Endodermal cell (in vitro differentiated cells): Measurements from ENCODE around the gene PTK7. TPM values are rescaled to one million over a fixed set of nuclear protein-coding genes. Genes with fewer than 3 reads are reported as not detected.

Experiments
- DNase-seq: peaks from one replicate; pipeline ENCODE4 v3.0.0-alpha.2; 2017
- H3K27ac ChIP-seq: 2 replicates; pipeline ENCODE4 v1.5.1; 2013; ENCODE audit warnings: mild to moderate bottlenecking, low read depth, low read length, moderate library complexity
- H3K27me3 ChIP-seq: 2 replicates; pipeline ENCODE4 v1.6.1; 2013; ENCODE audit warnings: mild to moderate bottlenecking, low read length, moderate library complexity; ENCODE audit not compliant: insufficient read depth, control insufficient read depth, poor library complexity, severe bottlenecking
- H3K36me3 ChIP-seq: 2 replicates; pipeline ENCODE4 v1.7.0; 2013; ENCODE audit warnings: mild to moderate bottlenecking, low read length, moderate library complexity; ENCODE audit not compliant: control insufficient read depth, insufficient read depth
- H3K4me1 ChIP-seq: one replicate; pipeline ENCODE4 v1.7.0; 2013; ENCODE audit warnings: low read length; ENCODE audit not compliant: control insufficient read depth, insufficient read depth
- H3K4me3 ChIP-seq: 2 replicates; pipeline ENCODE4 v1.5.1; 2013; ENCODE audit warnings: mild to moderate bottlenecking, low read length, moderate library complexity
- H3K9ac ChIP-seq: 2 replicates; pipeline ENCODE4 v1.6.1; 2013; ENCODE audit warnings: mild to moderate bottlenecking, low read length, moderate library complexity; ENCODE audit not compliant: poor library complexity, severe bottlenecking; ENCODE audit errors: extremely low read depth
- H3K9me3 ChIP-seq: 2 replicates; pipeline ENCODE4 v1.6.1; 2013; ENCODE audit warnings: mild to moderate bottlenecking, low read length, moderate library complexity; ENCODE audit not compliant: control insufficient read depth
- H3K27ac Mint-ChIP-seq: 2 replicates; pipeline ENCODE4 v1.8.0; 2020; ENCODE audit warnings: mixed read lengths
- H3K27me3 Mint-ChIP-seq: 2 replicates; pipeline ENCODE4 v1.8.0; 2021; ENCODE audit warnings: mild to moderate bottlenecking, mixed read lengths; ENCODE audit not compliant: insufficient read depth
- H3K36me3 Mint-ChIP-seq: 2 replicates; pipeline ENCODE4 v1.8.0; 2020; ENCODE audit warnings: low read depth, mixed read lengths
- H3K4me1 Mint-ChIP-seq: 2 replicates; pipeline ENCODE4 v1.8.0; 2020; ENCODE audit warnings: mixed read lengths
- H3K4me3 Mint-ChIP-seq: 2 replicates; pipeline ENCODE4 v1.8.0; 2020; ENCODE audit warnings: mild to moderate bottlenecking, moderate library complexity, mixed read lengths
- H3K9me3 Mint-ChIP-seq: 2 replicates; pipeline ENCODE4 v1.8.0; 2020; ENCODE audit warnings: mild to moderate bottlenecking, mixed read lengths
- CTCF ChIP-seq: fragments of 200-600 bp; sonication (generic); conservative IDR thresholded peaks from 2 replicates; pipeline ENCODE4 v1.5.0; 2021; ENCODE audit warnings: antibody characterized with exemption, mild to moderate bottlenecking
- WGBS, 2 experiments: methylation state at CpG; one replicate each; pipeline versions ENCODE4 v1.1.5 to v1.1.7; 2013; ENCODE audit warnings: missing lambda C conversion rate in 2 of 2, mixed read lengths in 1 of 2; ENCODE audit not compliant: insufficient coverage in 1 of 2, insufficient read length in 1 of 2; 5-methylcytosine and 5-hydroxymethylcytosine counted together
- total RNA-seq, 2 donors: library from RNA; stranded (reverse); fragmentation: NEBNext Ultra II Directional in 1 of 2; extraction: Animal tissue kit (Norgen Biotek cat#: 25700) in 1 of 2; gene quantifications; 2 replicates in 1 of 2; 3 replicates in 1 of 2; pipeline ENCODE4 v1.2.1, GENCODE V29; 2021

Gene PTK7
- total RNA-seq, 2 donors from 2014 or later = 167 to 183 TPM

GRCh38 chr6:43175676-43176422 lies 99.7 kb downstream of the PTK7 start:
- Histone ChIP-seq H3K27me3 (no peaks in the 10 kb centered on the region), H3K9ac (no peak overlapping the region), H3K4me3 (no peak overlapping the region), H3K36me3 (peaks cover 46% of the 10 kb centered on the region), H3K4me1 (peaks cover 15% of the 10 kb centered on the region), H3K27ac (no peak overlapping the region), H3K9me3 (no peaks in the 10 kb centered on the region)
- Mint-ChIP-seq H3K27me3 (peaks cover 2% of the 10 kb centered on the region), H3K9me3 (no peaks in the 10 kb centered on the region), H3K27ac (no peak overlapping the region), H3K4me3 (no peak overlapping the region), H3K4me1 (peaks cover 25% of the 10 kb centered on the region), H3K36me3 (peaks cover 42% of the 10 kb centered on the region)
- DNase-seq = no peak
- WGBS, 2 experiments = 92 to 94% methylated on average over 8 to 11 of the region's 11 CpGs
- TF ChIP-seq CTCF = no peak

GRCh38 chr6:43176423-43176786 lies 100.3 kb downstream of the PTK7 start:
- no peak overlapping the region for H3K27ac Mint-ChIP-seq
- Histone ChIP-seq H3K9ac (no peak overlapping the region), H3K36me3 (peaks cover 46% of the 10 kb centered on the region), H3K27ac (no peak overlapping the region), H3K27me3 (no peaks in the 10 kb centered on the region), H3K4me1 (peaks cover 17% of the 10 kb centered on the region), H3K9me3 (no peaks in the 10 kb centered on the region), H3K4me3 (no peak overlapping the region)
- TF ChIP-seq CTCF = no peak
- H3K36me3 Mint-ChIP-seq = peaks cover 42% of the 10 kb centered on the region
- no peaks in the 10 kb centered on the region for H3K9me3 Mint-ChIP-seq
- H3K27me3 Mint-ChIP-seq = peaks cover 2% of the 10 kb centered on the region
- no peak overlapping the region for H3K4me3 Mint-ChIP-seq
- no peak for DNase-seq
- WGBS, 2 experiments = 91 to 100% methylated on average over 1 to 6 of the region's 6 CpGs
- peaks cover 30% of the 10 kb centered on the region for H3K4me1 Mint-ChIP-seq

- H3K27me3 Mint-ChIP-seq = no peaks in the 10 kb centered on the region
- H3K36me3 Mint-ChIP-seq = peaks cover 42% of the 10 kb centered on the region
- H3K9ac ChIP-seq = no peak overlapping the region
- H3K4me1 ChIP-seq = peaks cover 17% of the 10 kb centered on the region
- peaks cover 33% of the 10 kb centered on the region for H3K4me1 Mint-ChIP-seq
- no peaks in the 10 kb centered on the region for H3K9me3 ChIP-seq
- H3K27ac Mint-ChIP-seq = no peak overlapping the region
- no peaks in the 10 kb centered on the region for H3K9me3 Mint-ChIP-seq
- peaks cover 46% of the 10 kb centered on the region for H3K36me3 ChIP-seq
- WGBS, 2 experiments = 94 to 99% methylated on average over 10 to 12 of the region's 12 CpGs
- H3K4me3 ChIP-seq = no peak overlapping the region
- H3K4me3 Mint-ChIP-seq = no peak overlapping the region
- no peak for TF ChIP-seq CTCF
- DNase-seq = no peak
- H3K27ac ChIP-seq = no peak overlapping the region
- no peaks in the 10 kb centered on the region for H3K27me3 ChIP-seq
Measured at GRCh38 chr6:43178150-43178549, 102.0 kb downstream of the PTK7 start.
